ENCODE data around the gene WDFY2. TPM values are rescaled to one million over a fixed set of nuclear protein-coding genes. Genes with fewer than 3 reads are reported as not detected.

The WDFY2 gene
- total RNA-seq, 1 experiment from 2014 or later = 45.5 TPM

GRCh38 chr13:51614350-51614786 lies 30.1 kb downstream of the WDFY2 start:
- intact Hi-C loops (cut with micrococcal nuclease; ENCODE audit: unreplicated experiment) = no loop called here
- ChIA-PET POLR2A (ENCODE audit: low non-redundant PET) (interaction anchor here (0.6 to 1.0 kb wide), 2 partner anchors 8 to 161 kb away, joined by 3 to 4 read pairs; partner anchors contain the start of gene INTS6), CTCF (no interaction called here)

GRCh38 chr13:51618626-51619025 lies 34.4 kb downstream of the WDFY2 start:
- Histone ChIP-seq H3K36me3 (ENCODE audit: insufficient read depth, low read length, poor library complexity, severe bottlenecking) (peaks cover 4% of the 10 kb centered on the region), H3K9me3 (ENCODE audit: low read depth, low read length, poor library complexity, severe bottlenecking) (no peaks in the 10 kb centered on the region), H3K27ac (ENCODE audit: low read depth, low read length, poor library complexity, severe bottlenecking) (no peak overlapping the region), H3K27me3 (replicated peaks; ENCODE audit: insufficient read depth, low read depth, low read length, poor library complexity) (no peaks in the 10 kb centered on the region), H3K4me3 (ENCODE audit: low read depth, low read length, poor library complexity, severe bottlenecking) (no peak overlapping the region), H3K4me1 (ENCODE audit: insufficient read depth, low read length, poor library complexity, severe bottlenecking) (peaks cover 71% of the 10 kb centered on the region)
- intact Hi-C loops (cut with micrococcal nuclease; ENCODE audit: unreplicated experiment) = no loop called here
- BruUV-seq (replicated peaks) = no TSS peak
- CTCF ChIA-PET = no interaction called here
- POLR2A ChIA-PET (ENCODE audit: low non-redundant PET) = no interaction called here
- DNase-seq (ENCODE audit: low spot score) = no peak
- TF ChIP-seq CTCF (conservative IDR thresholded peaks at IDR 0.05; ENCODE audit: low read depth, low read length) (no peak), EZH2 (IDR thresholded peaks at IDR 0.05; ENCODE audit: borderline replicate concordance, low read depth, low read length, poor library complexity, severe bottlenecking) (no peak)

More at GRCh38 chr13:51614350-51614786, 30.1 kb downstream of the WDFY2 start:
- TF ChIP-seq EZH2 (IDR thresholded peaks at IDR 0.05; ENCODE audit: borderline replicate concordance, low read depth, low read length, poor library complexity, severe bottlenecking) (no peak), CTCF (conservative IDR thresholded peaks at IDR 0.05; ENCODE audit: low read depth, low read length) (no peak)
- no TSS peak for BruUV-seq (replicated peaks)
- no peaks in the 10 kb centered on the region for H3K27me3 ChIP-seq (replicated peaks; ENCODE audit: insufficient read depth, low read depth, low read length, poor library complexity)
- H3K9me3 ChIP-seq (ENCODE audit: low read depth, low read length, poor library complexity, severe bottlenecking) = no peaks in the 10 kb centered on the region
- H3K36me3 ChIP-seq (ENCODE audit: insufficient read depth, low read length, poor library complexity, severe bottlenecking) = peaks cover 4% of the 10 kb centered on the region
- peak; percentile 93 for DNase-seq (ENCODE audit: low spot score)
- H3K27ac ChIP-seq (ENCODE audit: low read depth, low read length, poor library complexity, severe bottlenecking) = peak overlapping the region; percentile 64
- H3K4me3 ChIP-seq (ENCODE audit: low read depth, low read length, poor library complexity, severe bottlenecking) = peak overlapping the region; percentile 16
- H3K4me1 ChIP-seq (ENCODE audit: insufficient read depth, low read length, poor library complexity, severe bottlenecking) = peaks cover 66% of the 10 kb centered on the region

- CTCF ChIA-PET = no interaction called here
- H3K4me3 ChIP-seq (ENCODE audit: low read depth, low read length, poor library complexity, severe bottlenecking) = no peak overlapping the region
- peaks cover 4% of the 10 kb centered on the region for H3K36me3 ChIP-seq (ENCODE audit: insufficient read depth, low read length, poor library complexity, severe bottlenecking)
- H3K27ac ChIP-seq (ENCODE audit: low read depth, low read length, poor library complexity, severe bottlenecking) = no peak overlapping the region
- DNase-seq (ENCODE audit: low spot score) = no peak
- TF ChIP-seq CTCF (conservative IDR thresholded peaks at IDR 0.05; ENCODE audit: low read depth, low read length) = no peak
- TF ChIP-seq EZH2 (IDR thresholded peaks at IDR 0.05; ENCODE audit: borderline replicate concordance, low read depth, low read length, poor library complexity, severe bottlenecking) = no peak
- no peaks in the 10 kb centered on the region for H3K27me3 ChIP-seq (replicated peaks; ENCODE audit: insufficient read depth, low read depth, low read length, poor library complexity)
- H3K4me1 ChIP-seq (ENCODE audit: insufficient read depth, low read length, poor library complexity, severe bottlenecking) = peaks cover 75% of the 10 kb centered on the region
- POLR2A ChIA-PET (ENCODE audit: low non-redundant PET) = no interaction called here
- no peaks in the 10 kb centered on the region for H3K9me3 ChIP-seq (ENCODE audit: low read depth, low read length, poor library complexity, severe bottlenecking)
- BruUV-seq (replicated peaks) = no TSS peak
- intact Hi-C loops (cut with micrococcal nuclease; ENCODE audit: unreplicated experiment) = no loop called here
These were observed 35.4 kb downstream of the WDFY2 start for GRCh38 chr13:51619614-51620013.
